Gastrocnemius medialis (tissue), 4 donors: ENCODE data around the gene PLXND1. TPM values are rescaled to one million over a fixed set of nuclear protein-coding genes. Genes with fewer than 3 reads are reported as not detected.

Source experiments
- ATAC-seq, 2 donors: fragments of 150-250 bp; one replicate each; pipeline ENCODE4 v1.9.1; 2016
- DNase-seq, 2 donors: peaks; one replicate each; pipeline ENCODE4 v3.0.0-alpha.2; 2019
- H3K27ac ChIP-seq, 4 donors: fragments of 200-600 bp; sonication (generic); 1 replicate in 1 of 4; 2 replicates in 3 of 4; pipeline ENCODE4 v1.5.1; 2016 to 2018; ENCODE audit warnings: mild to moderate bottlenecking in 2 of 4, moderate library complexity in 1 of 4
- H3K27me3 ChIP-seq, 3 donors: fragments of 200-600 bp; sonication (generic) in 2 of 3; 1 replicate in 1 of 3; 2 replicates in 2 of 3; pipeline versions ENCODE4 v1.5.1 to v1.6.0; 2016 to 2019; ENCODE audit warnings: mild to moderate bottlenecking in 1 of 3, moderate library complexity in 1 of 3
- H3K36me3 ChIP-seq, 2 donors: fragments of 200-600 bp; sonication (generic) in 1 of 2; one replicate each; pipeline ENCODE4 v1.5.1; 2017 to 2018
- H3K4me1 ChIP-seq, 2 donors: fragments of 200-600 bp; sonication (generic) in 1 of 2; one replicate each; pipeline ENCODE4 v1.5.1; 2016 to 2017; ENCODE audit warnings: mild to moderate bottlenecking in 2 of 2
- H3K4me3 ChIP-seq, 4 donors: fragments of 200-600 bp; sonication (generic) in 3 of 4; 1 replicate in 1 of 4; 2 replicates in 3 of 4; pipeline ENCODE4 v1.5.1; 2016 to 2019; ENCODE audit warnings: mild to moderate bottlenecking in 2 of 4
- H3K9me3 ChIP-seq, 3 donors: fragments of 200-600 bp; sonication (generic) in 2 of 3; 1 replicate in 1 of 3; 2 replicates in 2 of 3; pipeline ENCODE4 v1.5.1; 2016 to 2019
- CTCF ChIP-seq, 5 experiments: fragments of 450-650 bp in 3 of 5; fragments of 200-600 bp in 2 of 5; sonication (generic) in 2 of 5; IDR thresholded peaks in 4 of 5; conservative IDR thresholded peaks in 1 of 5; 1 replicate in 4 of 5; 2 replicates in 1 of 5; pipeline ENCODE4 v1.5.1; 2016 to 2019; ENCODE audit warnings: antibody characterized with exemption in 5 of 5, mild to moderate bottlenecking in 3 of 5, moderate library complexity in 3 of 5
- POLR2A ChIP-seq, 2 donors: fragments of 450-650 bp; IDR thresholded peaks; one replicate each; pipeline ENCODE4 v1.6.1; 2017; ENCODE audit warnings: antibody characterized with exemption in 2 of 2, mild to moderate bottlenecking in 2 of 2, moderate library complexity in 2 of 2
- in situ Hi-C, 4 donors: fragments of 200-750 bp; cut with MboI; loops; one replicate each; pipeline versions ENCODE4 v1.15.0 to v1.8.0; 2017; ENCODE audit warnings: low sequenced_read_pairs in 4 of 4
- intact Hi-C: fragments of 100-400 bp; cut with DNase I; formaldehyde crosslinking; loops from one replicate; pipeline ENCODE4 v1.15.1; 2023; ENCODE audit warnings: low total_unique reads
- total RNA-seq, 4 donors: library from RNA; depleted of rRNA; stranded (reverse); fragments of >200 nt; gene quantifications; one replicate each; pipeline versions ENCODE4 v1.1.0 to v1.2.3, GENCODE V29; 2016

The PLXND1 gene
- total RNA-seq, 4 donors from 2014 or later, result 15.7 to 70.9 (median 19.9) TPM

DNA sequence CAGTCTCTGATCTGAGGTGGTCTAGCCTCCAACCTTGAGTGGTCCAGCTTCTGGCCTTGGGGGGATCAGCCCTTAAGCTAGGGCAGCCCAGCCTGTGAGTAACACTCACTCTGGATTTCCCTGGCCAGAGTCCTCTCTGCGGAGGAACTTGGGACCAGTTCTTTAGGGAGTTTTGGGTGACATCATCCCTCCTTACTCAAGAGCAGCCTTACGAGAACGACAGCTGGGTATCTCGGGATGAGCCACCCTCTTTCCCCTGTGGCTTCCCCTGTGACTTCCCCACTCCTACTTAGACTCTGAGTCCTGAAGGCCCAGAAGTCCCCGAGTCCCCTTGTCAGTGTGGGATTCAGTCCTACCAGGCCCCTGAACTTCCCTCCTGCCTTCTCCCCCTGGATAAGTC is 10.2 kb upstream of the PLXND1 start:
- DNase-seq (peak in 1 of 2 donors; percentile 63), ATAC-seq (peak; percentile 48 to 69)

DNA sequence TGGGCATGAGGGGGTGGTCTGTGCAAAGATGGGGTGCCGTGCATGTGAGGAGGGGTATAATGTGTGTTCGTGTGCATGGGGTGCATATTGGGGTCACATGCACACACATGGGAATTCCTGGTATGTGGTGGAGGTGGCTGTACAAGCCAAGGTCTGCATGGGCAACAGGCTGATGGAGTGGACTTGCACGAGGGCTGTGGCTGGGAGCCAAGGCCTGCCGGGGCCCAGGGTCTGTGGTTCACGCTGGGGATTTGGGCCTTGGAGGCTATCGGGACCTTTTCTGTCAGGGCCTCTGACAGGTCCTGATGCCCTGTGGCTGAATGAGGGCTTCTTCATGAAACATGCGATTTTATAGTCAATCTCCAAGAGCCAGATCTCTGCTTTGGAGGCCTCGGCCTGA is 9.8 kb upstream of the PLXND1 start:
- intact Hi-C loops, result no loop called here
- TF ChIP-seq POLR2A (IDR thresholded peaks at IDR 0.05) (no peak), CTCF (IDR thresholded peaks at IDR 0.05 in 4 of 5, conservative IDR thresholded peaks at IDR 0.05 in 1 of 5) (no peak)
- DNase-seq (no peak), ATAC-seq (no peak)
- Histone ChIP-seq H3K27me3 (no peaks in the 10 kb centered on the region), H3K27ac (peak overlapping the region; percentile 13 to 77 (median 69)), H3K4me1 (peaks cover 11 to 20% of the 10 kb centered on the region in 2 donors), H3K4me3 (no peak overlapping the region), H3K36me3 (no peaks in the 10 kb centered on the region), H3K9me3 (no peaks in the 10 kb centered on the region)
- in situ Hi-C loops, result loop anchor here in 1 of 4 donors (10.0 kb wide), 1 partner anchor 121 kb away; no protein-coding TSS in a partner anchor

More for the DNA sequence above, 10.2 kb upstream of the PLXND1 start:
- in situ Hi-C loops (loop anchor here in 1 of 4 donors (10.0 kb wide), 1 partner anchor 122 kb away; no protein-coding TSS in a partner anchor), intact Hi-C loops (no loop called here)
- Histone ChIP-seq H3K4me3 (no peak overlapping the region), H3K4me1 (peaks cover 11 to 23% of the 10 kb centered on the region in 2 donors), H3K27me3 (no peaks in the 10 kb centered on the region), H3K9me3 (no peaks in the 10 kb centered on the region), H3K36me3 (no peaks in the 10 kb centered on the region), H3K27ac (peak overlapping the region; percentile 40 to 77 (median 69))
- TF ChIP-seq CTCF (IDR thresholded peaks at IDR 0.05 in 4 of 5, conservative IDR thresholded peaks at IDR 0.05 in 1 of 5) (no peak), POLR2A (IDR thresholded peaks at IDR 0.05) (no peak)

DNA sequence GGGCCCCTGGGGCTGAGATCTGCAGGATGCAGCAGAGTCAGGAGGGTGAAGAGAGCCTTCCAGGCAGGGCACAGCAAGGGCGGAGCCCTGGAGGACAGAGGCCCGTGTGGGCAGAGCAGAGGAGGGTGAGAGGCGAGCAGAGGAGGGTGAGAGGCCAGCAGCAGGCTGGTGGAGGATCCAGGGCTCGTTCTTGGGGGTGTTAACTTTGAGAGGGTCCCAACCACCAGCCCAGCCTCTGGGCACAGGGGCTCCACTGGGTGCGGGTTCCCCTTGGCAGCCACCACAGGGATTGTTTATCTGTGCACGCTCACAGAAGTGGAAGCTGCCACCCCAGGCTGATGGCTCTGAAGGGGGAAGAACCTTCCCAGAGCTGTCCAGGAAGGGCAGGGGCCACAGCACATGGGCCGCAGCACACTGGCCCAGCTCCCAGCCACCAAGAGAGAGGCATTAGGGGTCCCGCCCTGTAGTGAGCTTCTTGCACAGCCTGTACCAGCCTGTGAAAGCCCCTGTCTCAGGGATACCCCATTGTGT is 9.3 kb upstream of the PLXND1 start:
- Histone ChIP-seq H3K9me3 (no peaks in the 10 kb centered on the region), H3K4me1 (peaks cover 11 to 20% of the 10 kb centered on the region in 2 donors), H3K27me3 (no peaks in the 10 kb centered on the region), H3K4me3 (no peak overlapping the region), H3K27ac (peak overlapping the region in 3 of 4 donors; percentile 62 to 77 (median 76)), H3K36me3 (no peaks in the 10 kb centered on the region)
- no peak for DNase-seq
- no peak for TF ChIP-seq CTCF (IDR thresholded peaks at IDR 0.05 in 4 of 5, conservative IDR thresholded peaks at IDR 0.05 in 1 of 5)
- TF ChIP-seq POLR2A (IDR thresholded peaks at IDR 0.05), result no peak
- ATAC-seq, result no peak
- in situ Hi-C loops (loop anchor here in 1 of 4 donors (10.0 kb wide), 1 partner anchor 121 kb away; no protein-coding TSS in a partner anchor), intact Hi-C loops (no loop called here)

DNA sequence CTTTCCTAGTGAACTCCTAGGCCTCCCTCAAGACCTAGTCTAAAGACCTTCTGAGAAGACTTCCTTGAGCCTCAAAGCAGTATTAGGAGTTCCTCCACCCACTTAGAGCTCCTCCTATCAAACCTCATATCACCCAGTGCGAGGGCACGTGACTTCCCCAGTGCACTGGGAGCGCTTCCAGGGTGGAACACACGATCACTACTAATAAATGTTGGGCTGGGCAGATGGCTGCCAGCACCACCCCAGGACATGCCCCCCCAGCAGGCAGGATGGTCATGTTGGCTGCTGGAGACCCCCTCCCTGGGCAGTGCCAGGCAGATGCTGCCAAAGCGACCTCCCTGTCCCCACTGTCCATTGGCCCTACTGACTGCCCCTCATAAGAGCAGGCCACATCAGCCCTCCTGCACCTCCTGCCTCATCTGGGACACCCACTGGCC is 8.5 kb upstream of the PLXND1 start:
- in situ Hi-C loops, result loop anchor here in 1 of 4 donors (10.0 kb wide), 1 partner anchor 120 kb away; no protein-coding TSS in a partner anchor
- intact Hi-C loops, result no loop called here
- DNase-seq (no peak), ATAC-seq (peak; percentile 37 to 48)
- Histone ChIP-seq H3K9me3 (no peaks in the 10 kb centered on the region), H3K27me3 (no peaks in the 10 kb centered on the region), H3K4me3 (no peak overlapping the region), H3K36me3 (no peaks in the 10 kb centered on the region), H3K27ac (peak overlapping the region; percentile 33 to 77 (median 69)), H3K4me1 (peaks cover 11 to 25% of the 10 kb centered on the region in 2 donors)
- TF ChIP-seq CTCF (IDR thresholded peaks at IDR 0.05 in 4 of 5, conservative IDR thresholded peaks at IDR 0.05 in 1 of 5) (no peak), POLR2A (IDR thresholded peaks at IDR 0.05) (peak in 1 of 2 donors; percentile 32)
